GM23338 (cell line): ENCODE data around the gene SH2D5. TPM values are rescaled to one million over a fixed set of nuclear protein-coding genes. Genes with fewer than 3 reads are reported as not detected.

Source experiments
- ATAC-seq: fragments of 200-7000 bp; cut with Tn5 transposase; 3 replicates; pipeline ENCODE4 v1.9.1; 2020
- DNase-seq: peaks from one replicate; pipeline ENCODE4 v3.0.0-alpha.2; 2015; ENCODE audit warnings: low spot score
- H2AFZ ChIP-seq: fragments of 200-600 bp; sonication (generic); 2 replicates; pipeline ENCODE4 v1.8.0; 2016; ENCODE audit warnings: antibody characterized with exemption, mild to moderate bottlenecking, moderate library complexity
- H3F3A ChIP-seq: fragments of 200-600 bp; sonication (generic); replicated peaks from 2 replicates; pipeline ENCODE4 v1.8.0; 2017; ENCODE audit warnings: antibody characterized with exemption, mixed run types, low read depth
- H3K27ac ChIP-seq: fragments of 200-600 bp; sonication (generic); 2 replicates; pipeline ENCODE4 v1.6.1; 2016; ENCODE audit warnings: low read depth
- H3K27me3 ChIP-seq: fragments of 200-600 bp; sonication (generic); 2 replicates; pipeline ENCODE4 v1.8.0; 2016; ENCODE audit warnings: mild to moderate bottlenecking, mixed run types, moderate library complexity; ENCODE audit not compliant: insufficient read depth
- H3K36me3 ChIP-seq: fragments of 200-600 bp; sonication (generic); 2 replicates; pipeline ENCODE4 v1.8.0; 2016; ENCODE audit warnings: mild to moderate bottlenecking; ENCODE audit not compliant: insufficient read depth
- H3K4me1 ChIP-seq: fragments of 200-600 bp; sonication (generic); 2 replicates; pipeline ENCODE4 v1.8.0; 2016; ENCODE audit warnings: mild to moderate bottlenecking, moderate library complexity; ENCODE audit not compliant: insufficient read depth
- H3K4me2 ChIP-seq: fragments of 200-600 bp; sonication (generic); 2 replicates; pipeline ENCODE4 v1.7.1; 2017; ENCODE audit warnings: mixed run types
- H3K4me3 ChIP-seq: fragments of 200-600 bp; sonication (generic); 2 replicates; pipeline ENCODE4 v1.6.1; 2016; ENCODE audit warnings: mixed run types
- H3K79me2 ChIP-seq: fragments of 200-600 bp; sonication (generic); replicated peaks from 2 replicates; pipeline ENCODE4 v1.8.0; 2017; ENCODE audit warnings: mild to moderate bottlenecking; ENCODE audit not compliant: insufficient read depth
- H3K9me2 ChIP-seq: fragments of 200-600 bp; sonication (generic); 2 replicates; pipeline ENCODE4 v1.8.0; 2017; ENCODE audit not compliant: insufficient read depth
- H4K20me1 ChIP-seq: fragments of 200-600 bp; sonication (generic); replicated peaks from 2 replicates; pipeline ENCODE4 v1.8.0; 2017; ENCODE audit warnings: mild to moderate bottlenecking; ENCODE audit not compliant: insufficient read depth
- H3K27ac Mint-ChIP-seq: 2 replicates; pipeline ENCODE4 v1.8.0; 2020; ENCODE audit warnings: inconsistent platforms, mild to moderate bottlenecking, moderate library complexity, mixed read lengths
- H3K27me3 Mint-ChIP-seq: 3 replicates; pipeline ENCODE4 v1.8.0; 2022; ENCODE audit warnings: low read depth, mild to moderate bottlenecking, moderate library complexity, mixed read lengths, inconsistent platforms; ENCODE audit not compliant: insufficient read depth, poor library complexity
- H3K36me3 Mint-ChIP-seq: 3 replicates; pipeline ENCODE4 v1.8.0; 2021; ENCODE audit warnings: low read depth, mild to moderate bottlenecking, inconsistent platforms, moderate library complexity, mixed read lengths
- H3K4me1 Mint-ChIP-seq: 3 replicates; pipeline ENCODE4 v1.8.0; 2020; ENCODE audit warnings: mild to moderate bottlenecking, inconsistent platforms, mixed read lengths
- H3K4me3 Mint-ChIP-seq: 3 replicates; pipeline ENCODE4 v1.8.0; 2021; ENCODE audit warnings: moderate library complexity, mild to moderate bottlenecking, inconsistent platforms, mixed read lengths
- H3K9me3 Mint-ChIP-seq: 3 replicates; pipeline ENCODE4 v1.8.0; 2020; ENCODE audit warnings: moderate library complexity, mild to moderate bottlenecking, inconsistent platforms, mixed read lengths
- CREB1 ChIP-seq: fragments of 250-450 bp; sonication (Bioruptor Pico); IDR thresholded peaks from 2 replicates; pipeline ENCODE4 v1.5.0; 2020; ENCODE audit warnings: low read depth, mild to moderate bottlenecking, moderate library complexity
- EZH2 ChIP-seq: fragments of 200-600 bp; sonication (generic); IDR thresholded peaks from one replicate; pipeline ENCODE4 v1.8.0; 2017; ENCODE audit warnings: antibody characterized with exemption, mild to moderate bottlenecking, low read depth; ENCODE audit not compliant: unreplicated experiment
- EZH2phosphoT487 ChIP-seq: fragments of 200-600 bp; sonication (generic); IDR thresholded peaks from one replicate; pipeline ENCODE4 v1.8.1; 2018; ENCODE audit warnings: antibody characterized with exemption; ENCODE audit not compliant: unreplicated experiment
- JUNB ChIP-seq: IDR thresholded peaks from one replicate; pipeline ENCODE4 v1.6.1; 2016; ENCODE audit warnings: antibody characterized with exemption; ENCODE audit not compliant: unreplicated experiment
- NANOG ChIP-seq: IDR thresholded peaks from 2 replicates; pipeline ENCODE4 v1.6.1; 2016; ENCODE audit warnings: antibody characterized with exemption, borderline replicate concordance
- POLR2AphosphoS5 ChIP-seq: IDR thresholded peaks from 2 replicates; pipeline ENCODE4 v1.6.1; 2016; ENCODE audit warnings: antibody characterized with exemption, low read depth
- STAT1 ChIP-seq: IDR thresholded peaks from one replicate; pipeline ENCODE4 v1.6.1; 2016; ENCODE audit warnings: antibody characterized with exemption; ENCODE audit not compliant: unreplicated experiment
- ZNF114 ChIP-seq: fragments of 250-450 bp; sonication (Bioruptor Pico); IDR thresholded peaks from 2 replicates; pipeline ENCODE4 v1.5.0; 2020; ENCODE audit warnings: mild to moderate bottlenecking, moderate library complexity
- ZNF331 ChIP-seq: fragments of 250-450 bp; sonication (Bioruptor Pico); IDR thresholded peaks from 2 replicates; pipeline ENCODE4 v1.5.0; 2020; ENCODE audit warnings: low read depth, mild to moderate bottlenecking, moderate library complexity
- polyA plus RNA-seq: library from polyadenylated mRNA; unstranded; fragments of >200 nt; fragmentation: Nextera tagmentation; extraction: Ambion mirVana; gene quantifications from 2 replicates; pipeline ENCODE4 v1.2.1, GENCODE V29; 2016
- total RNA-seq: library from RNA; depleted of rRNA; stranded (reverse); fragments of >200 nt; shearing (Covaris generic); gene quantifications from 2 replicates; pipeline ENCODE4 v1.2.3, GENCODE V29; 2014
- TF ChIP-seq, protein P1 (sequence below): fragments of 250-450 bp; sonication (Bioruptor Pico); IDR thresholded peaks from 2 replicates; pipeline ENCODE4 v1.5.0; 2020; ENCODE audit warnings: mild to moderate bottlenecking, moderate library complexity
- TF ChIP-seq, protein P2 (sequence below): IDR thresholded peaks from 2 replicates; pipeline ENCODE4 v1.6.1; 2016; ENCODE audit warnings: antibody characterized with exemption
- TF ChIP-seq, protein P3 (sequence below): IDR thresholded peaks from one replicate; pipeline ENCODE4 v1.6.1; 2018; ENCODE audit warnings: antibody characterized with exemption; ENCODE audit not compliant: unreplicated experiment

Gene SH2D5
- total and polyA plus RNA-seq, 2 experiments from 2014 or later, result 5.0 to 24.8 TPM

DNA sequence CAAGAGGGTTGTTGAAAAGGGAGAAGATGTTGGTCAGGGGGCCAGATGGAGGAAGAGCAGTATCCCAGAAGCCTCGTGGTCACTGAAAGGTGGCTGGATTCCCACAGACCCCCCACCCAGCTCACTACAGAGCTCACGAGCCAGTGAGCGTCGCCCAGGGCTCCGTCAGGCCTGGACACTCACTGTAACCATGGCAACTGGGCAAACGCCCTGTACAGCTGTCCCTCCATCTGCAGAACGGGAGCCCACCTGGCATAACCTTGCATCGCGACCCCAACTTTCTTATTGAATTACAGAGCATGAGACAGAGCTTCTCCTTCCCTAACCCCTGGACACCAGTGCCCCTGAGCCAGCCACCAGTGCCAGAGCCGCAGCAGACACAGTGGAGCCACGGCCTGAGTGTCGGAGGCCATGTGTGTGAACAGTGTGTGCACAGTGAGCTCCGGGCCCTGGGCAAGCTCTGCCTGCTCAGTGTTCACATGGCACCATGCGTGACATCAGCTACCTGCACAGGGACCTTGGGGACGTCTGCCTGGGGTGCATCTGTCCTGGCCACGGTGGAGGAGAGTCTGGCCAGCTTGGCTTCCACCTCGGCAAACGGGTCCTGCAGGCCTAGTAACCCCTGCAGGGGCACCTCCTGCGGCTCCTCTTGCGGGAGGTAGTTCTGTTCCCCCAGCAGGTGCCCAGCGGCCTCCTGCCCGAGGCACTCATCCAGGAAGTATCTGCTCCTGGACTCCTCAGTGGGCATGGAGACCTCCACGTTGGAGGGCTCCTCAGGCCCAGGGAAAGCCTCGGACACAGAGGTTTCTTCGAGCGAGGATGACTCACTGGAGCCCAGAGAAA, 45.4 kb downstream of the SH2D5 start:
- peaks cover 10% of the 10 kb centered on the region for H3K36me3 Mint-ChIP-seq
- H3K27me3 ChIP-seq, result no peaks in the 10 kb centered on the region
- no peaks in the 10 kb centered on the region for H3F3A ChIP-seq
- H3K27me3 Mint-ChIP-seq, result peaks cover 9% of the 10 kb centered on the region
- H2AFZ ChIP-seq, result no peak overlapping the region
- peaks cover 4% of the 10 kb centered on the region; the same call in 2 of the 3 replicates for H3K4me1 Mint-ChIP-seq
- no peaks in the 10 kb centered on the region for H3K4me1 ChIP-seq
- no peaks in the 10 kb centered on the region for H3K79me2 ChIP-seq
- no peaks in the 10 kb centered on the region for H3K36me3 ChIP-seq
- H3K27ac ChIP-seq, result no peak overlapping the region
- H3K4me2 ChIP-seq, result no peak overlapping the region
- no peak for DNase-seq
- H3K4me3 ChIP-seq, result no peak overlapping the region
- H3K27ac Mint-ChIP-seq, result no peak overlapping the region
- no peaks in the 10 kb centered on the region for H3K9me2 ChIP-seq
- peaks cover 2% of the 10 kb centered on the region; the same call in 1 of the 3 replicates for H3K9me3 Mint-ChIP-seq
- H3K4me3 Mint-ChIP-seq, result no peak overlapping the region
- TF ChIP-seq EZH2, result no peak
- TF ChIP-seq, protein P1, sequence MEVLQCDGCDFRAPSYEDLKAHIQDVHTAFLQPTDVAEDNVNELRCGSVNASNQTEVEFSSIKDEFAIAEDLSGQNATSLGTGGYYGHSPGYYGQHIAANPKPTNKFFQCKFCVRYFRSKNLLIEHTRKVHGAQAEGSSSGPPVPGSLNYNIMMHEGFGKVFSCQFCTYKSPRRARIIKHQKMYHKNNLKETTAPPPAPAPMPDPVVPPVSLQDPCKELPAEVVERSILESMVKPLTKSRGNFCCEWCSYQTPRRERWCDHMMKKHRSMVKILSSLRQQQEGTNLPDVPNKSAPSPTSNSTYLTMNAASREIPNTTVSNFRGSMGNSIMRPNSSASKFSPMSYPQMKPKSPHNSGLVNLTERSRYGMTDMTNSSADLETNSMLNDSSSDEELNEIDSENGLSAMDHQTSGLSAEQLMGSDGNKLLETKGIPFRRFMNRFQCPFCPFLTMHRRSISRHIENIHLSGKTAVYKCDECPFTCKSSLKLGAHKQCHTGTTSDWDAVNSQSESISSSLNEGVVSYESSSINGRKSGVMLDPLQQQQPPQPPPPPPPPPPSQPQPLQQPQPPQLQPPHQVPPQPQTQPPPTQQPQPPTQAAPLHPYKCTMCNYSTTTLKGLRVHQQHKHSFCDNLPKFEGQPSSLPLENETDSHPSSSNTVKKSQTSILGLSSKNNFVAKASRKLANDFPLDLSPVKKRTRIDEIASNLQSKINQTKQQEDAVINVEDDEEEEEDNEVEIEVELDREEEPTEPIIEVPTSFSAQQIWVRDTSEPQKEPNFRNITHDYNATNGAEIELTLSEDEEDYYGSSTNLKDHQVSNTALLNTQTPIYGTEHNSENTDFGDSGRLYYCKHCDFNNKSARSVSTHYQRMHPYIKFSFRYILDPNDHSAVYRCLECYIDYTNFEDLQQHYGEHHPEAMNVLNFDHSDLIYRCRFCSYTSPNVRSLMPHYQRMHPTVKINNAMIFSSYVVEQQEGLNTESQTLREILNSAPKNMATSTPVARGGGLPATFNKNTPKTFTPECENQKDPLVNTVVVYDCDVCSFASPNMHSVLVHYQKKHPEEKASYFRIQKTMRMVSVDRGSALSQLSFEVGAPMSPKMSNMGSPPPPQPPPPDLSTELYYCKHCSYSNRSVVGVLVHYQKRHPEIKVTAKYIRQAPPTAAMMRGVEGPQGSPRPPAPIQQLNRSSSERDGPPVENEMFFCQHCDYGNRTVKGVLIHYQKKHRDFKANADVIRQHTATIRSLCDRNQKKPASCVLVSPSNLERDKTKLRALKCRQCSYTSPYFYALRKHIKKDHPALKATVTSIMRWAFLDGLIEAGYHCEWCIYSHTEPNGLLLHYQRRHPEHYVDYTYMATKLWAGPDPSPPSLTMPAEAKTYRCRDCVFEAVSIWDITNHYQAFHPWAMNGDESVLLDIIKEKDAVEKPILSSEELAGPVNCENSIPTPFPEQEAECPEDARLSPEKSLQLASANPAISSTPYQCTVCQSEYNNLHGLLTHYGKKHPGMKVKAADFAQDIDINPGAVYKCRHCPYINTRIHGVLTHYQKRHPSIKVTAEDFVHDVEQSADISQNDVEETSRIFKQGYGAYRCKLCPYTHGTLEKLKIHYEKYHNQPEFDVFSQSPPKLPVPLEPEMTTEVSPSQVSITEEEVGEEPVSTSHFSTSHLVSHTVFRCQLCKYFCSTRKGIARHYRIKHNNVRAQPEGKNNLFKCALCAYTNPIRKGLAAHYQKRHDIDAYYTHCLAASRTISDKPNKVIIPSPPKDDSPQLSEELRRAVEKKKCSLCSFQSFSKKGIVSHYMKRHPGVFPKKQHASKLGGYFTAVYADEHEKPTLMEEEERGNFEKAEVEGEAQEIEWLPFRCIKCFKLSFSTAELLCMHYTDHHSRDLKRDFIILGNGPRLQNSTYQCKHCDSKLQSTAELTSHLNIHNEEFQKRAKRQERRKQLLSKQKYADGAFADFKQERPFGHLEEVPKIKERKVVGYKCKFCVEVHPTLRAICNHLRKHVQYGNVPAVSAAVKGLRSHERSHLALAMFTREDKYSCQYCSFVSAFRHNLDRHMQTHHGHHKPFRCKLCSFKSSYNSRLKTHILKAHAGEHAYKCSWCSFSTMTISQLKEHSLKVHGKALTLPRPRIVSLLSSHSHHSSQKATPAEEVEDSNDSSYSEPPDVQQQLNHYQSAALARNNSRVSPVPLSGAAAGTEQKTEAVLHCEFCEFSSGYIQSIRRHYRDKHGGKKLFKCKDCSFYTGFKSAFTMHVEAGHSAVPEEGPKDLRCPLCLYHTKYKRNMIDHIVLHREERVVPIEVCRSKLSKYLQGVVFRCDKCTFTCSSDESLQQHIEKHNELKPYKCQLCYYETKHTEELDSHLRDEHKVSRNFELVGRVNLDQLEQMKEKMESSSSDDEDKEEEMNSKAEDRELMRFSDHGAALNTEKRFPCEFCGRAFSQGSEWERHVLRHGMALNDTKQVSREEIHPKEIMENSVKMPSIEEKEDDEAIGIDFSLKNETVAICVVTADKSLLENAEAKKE (CRISPR knock-in tag), result no peak
- TF ChIP-seq STAT1, result no peak
- TF ChIP-seq JUNB, result no peak
- TF ChIP-seq CREB1, result no peak
- TF ChIP-seq NANOG, result no peak
- TF ChIP-seq EZH2phosphoT487, result no peak
- TF ChIP-seq POLR2AphosphoS5, result no peak
- TF ChIP-seq, protein P2, sequence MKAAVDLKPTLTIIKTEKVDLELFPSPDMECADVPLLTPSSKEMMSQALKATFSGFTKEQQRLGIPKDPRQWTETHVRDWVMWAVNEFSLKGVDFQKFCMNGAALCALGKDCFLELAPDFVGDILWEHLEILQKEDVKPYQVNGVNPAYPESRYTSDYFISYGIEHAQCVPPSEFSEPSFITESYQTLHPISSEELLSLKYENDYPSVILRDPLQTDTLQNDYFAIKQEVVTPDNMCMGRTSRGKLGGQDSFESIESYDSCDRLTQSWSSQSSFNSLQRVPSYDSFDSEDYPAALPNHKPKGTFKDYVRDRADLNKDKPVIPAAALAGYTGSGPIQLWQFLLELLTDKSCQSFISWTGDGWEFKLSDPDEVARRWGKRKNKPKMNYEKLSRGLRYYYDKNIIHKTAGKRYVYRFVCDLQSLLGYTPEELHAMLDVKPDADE, result no peak
- TF ChIP-seq ZNF114 (CRISPR knock-in tag), result no peak
- TF ChIP-seq, protein P3, sequence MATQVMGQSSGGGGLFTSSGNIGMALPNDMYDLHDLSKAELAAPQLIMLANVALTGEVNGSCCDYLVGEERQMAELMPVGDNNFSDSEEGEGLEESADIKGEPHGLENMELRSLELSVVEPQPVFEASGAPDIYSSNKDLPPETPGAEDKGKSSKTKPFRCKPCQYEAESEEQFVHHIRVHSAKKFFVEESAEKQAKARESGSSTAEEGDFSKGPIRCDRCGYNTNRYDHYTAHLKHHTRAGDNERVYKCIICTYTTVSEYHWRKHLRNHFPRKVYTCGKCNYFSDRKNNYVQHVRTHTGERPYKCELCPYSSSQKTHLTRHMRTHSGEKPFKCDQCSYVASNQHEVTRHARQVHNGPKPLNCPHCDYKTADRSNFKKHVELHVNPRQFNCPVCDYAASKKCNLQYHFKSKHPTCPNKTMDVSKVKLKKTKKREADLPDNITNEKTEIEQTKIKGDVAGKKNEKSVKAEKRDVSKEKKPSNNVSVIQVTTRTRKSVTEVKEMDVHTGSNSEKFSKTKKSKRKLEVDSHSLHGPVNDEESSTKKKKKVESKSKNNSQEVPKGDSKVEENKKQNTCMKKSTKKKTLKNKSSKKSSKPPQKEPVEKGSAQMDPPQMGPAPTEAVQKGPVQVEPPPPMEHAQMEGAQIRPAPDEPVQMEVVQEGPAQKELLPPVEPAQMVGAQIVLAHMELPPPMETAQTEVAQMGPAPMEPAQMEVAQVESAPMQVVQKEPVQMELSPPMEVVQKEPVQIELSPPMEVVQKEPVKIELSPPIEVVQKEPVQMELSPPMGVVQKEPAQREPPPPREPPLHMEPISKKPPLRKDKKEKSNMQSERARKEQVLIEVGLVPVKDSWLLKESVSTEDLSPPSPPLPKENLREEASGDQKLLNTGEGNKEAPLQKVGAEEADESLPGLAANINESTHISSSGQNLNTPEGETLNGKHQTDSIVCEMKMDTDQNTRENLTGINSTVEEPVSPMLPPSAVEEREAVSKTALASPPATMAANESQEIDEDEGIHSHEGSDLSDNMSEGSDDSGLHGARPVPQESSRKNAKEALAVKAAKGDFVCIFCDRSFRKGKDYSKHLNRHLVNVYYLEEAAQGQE, result no peak
- TF ChIP-seq ZNF331 (CRISPR knock-in tag), result no peak
- H4K20me1 ChIP-seq, result no peaks in the 10 kb centered on the region
- ATAC-seq, result no peak
